ENCODE data around the gene CFAP46.
"Not testable (repeated sequence)": the region's sequence is repeated elsewhere in the genome, so short reads cannot be mapped to it uniquely, and the experiment has no call there.

Gene CFAP46

GRCh38 chr10:132796846-132797245 lies 145.5 kb downstream of the CFAP46 start:
- no peak overlapping the region for H3K4me3 ChIP-seq (ENCODE audit: low read depth, low read length)
- no peak for TF ChIP-seq CTCF (conservative IDR thresholded peaks at IDR 0.05; ENCODE audit: low read depth, low read length)
- DNase-seq (ENCODE audit: low read depth), result no peak

DNA sequence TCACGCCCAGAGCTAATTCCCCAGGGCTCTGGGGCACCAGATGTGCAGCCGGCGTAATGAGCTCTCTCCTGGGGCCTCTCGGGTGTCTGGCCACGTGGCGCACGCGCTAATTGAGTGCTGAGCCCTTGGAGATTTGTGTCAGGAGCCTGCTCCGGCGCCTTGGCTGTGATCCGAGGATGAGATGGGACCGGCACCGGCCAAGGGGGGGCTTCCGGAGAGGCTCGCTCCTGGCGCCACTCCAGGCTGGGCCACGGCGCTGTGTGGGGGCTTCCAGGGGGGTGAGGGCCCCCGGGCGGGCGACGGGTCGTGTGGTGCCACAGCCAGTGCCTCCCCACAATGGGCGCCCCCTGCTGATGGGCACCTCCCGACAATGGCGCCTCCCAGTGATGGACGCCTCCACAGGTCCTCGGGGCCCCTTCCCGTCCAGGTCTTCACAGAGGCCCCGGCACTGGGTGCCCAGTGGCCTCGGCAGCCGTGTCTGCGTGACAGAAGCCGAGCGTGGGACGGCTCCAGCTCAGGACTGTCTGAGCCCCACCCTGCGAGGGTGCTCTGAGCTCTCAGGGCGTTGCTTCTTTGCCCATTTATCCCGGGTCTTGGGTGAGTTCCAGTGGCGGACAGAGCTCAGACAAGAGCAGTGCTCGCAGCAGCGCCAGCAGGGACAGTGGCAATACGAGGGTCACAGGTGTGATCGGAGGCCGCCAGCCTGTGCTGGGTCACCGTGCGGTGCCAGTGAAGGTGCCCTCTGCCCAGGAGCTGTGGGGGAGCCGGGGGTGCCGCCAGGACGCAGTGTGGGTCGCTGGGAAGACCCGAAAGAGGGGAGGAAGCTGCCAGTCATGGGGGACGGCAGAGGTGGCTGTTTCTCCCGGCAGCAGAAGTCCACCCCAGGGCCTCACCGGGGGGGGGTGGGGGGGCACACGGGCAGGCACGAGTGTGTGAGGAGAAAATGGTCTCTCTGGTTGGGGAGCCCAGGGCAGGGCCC lies 148.2 kb downstream of the CFAP46 start:
- no peak for TF ChIP-seq CTCF (conservative IDR thresholded peaks at IDR 0.05; ENCODE audit: low read depth, low read length)
- H3K4me3 ChIP-seq (ENCODE audit: low read depth, low read length), result no peak overlapping the region
- no peak for DNase-seq (ENCODE audit: low read depth)

- no peak for TF ChIP-seq CTCF (conservative IDR thresholded peaks at IDR 0.05; ENCODE audit: low read depth, low read length)
- no peak overlapping the region for H3K4me3 ChIP-seq (ENCODE audit: low read depth, low read length)
- no peak for DNase-seq (ENCODE audit: low read depth)
Measured at GRCh38 chr10:132793213-132793612, 149.2 kb downstream of the CFAP46 start.

DNA sequence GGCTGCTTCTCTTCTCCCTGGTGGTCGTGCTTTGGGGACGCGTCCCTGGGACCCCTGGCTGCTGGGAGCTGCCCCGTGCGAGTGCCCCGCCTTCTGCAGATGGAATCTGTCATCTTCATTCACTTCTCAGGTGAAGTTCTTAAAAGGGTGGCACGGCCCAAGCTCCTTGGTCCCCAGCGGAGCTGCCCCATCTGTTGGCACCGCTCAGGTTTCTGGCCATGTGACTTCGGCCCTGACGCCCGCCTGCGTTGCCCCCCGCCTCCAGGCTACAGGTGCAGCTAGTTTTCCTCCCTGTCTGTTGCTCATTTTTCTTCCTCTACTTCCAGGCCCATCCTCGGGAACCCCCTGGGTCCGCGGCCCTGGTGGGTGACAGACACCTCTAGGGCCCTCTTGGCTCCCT lies 149.6 kb downstream of the CFAP46 start:
- H3K4me3 ChIP-seq (ENCODE audit: low read depth, low read length), result no peak overlapping the region
- TF ChIP-seq CTCF (conservative IDR thresholded peaks at IDR 0.05; ENCODE audit: low read depth, low read length), result no peak
- no peak for DNase-seq (ENCODE audit: low read depth)

DNA sequence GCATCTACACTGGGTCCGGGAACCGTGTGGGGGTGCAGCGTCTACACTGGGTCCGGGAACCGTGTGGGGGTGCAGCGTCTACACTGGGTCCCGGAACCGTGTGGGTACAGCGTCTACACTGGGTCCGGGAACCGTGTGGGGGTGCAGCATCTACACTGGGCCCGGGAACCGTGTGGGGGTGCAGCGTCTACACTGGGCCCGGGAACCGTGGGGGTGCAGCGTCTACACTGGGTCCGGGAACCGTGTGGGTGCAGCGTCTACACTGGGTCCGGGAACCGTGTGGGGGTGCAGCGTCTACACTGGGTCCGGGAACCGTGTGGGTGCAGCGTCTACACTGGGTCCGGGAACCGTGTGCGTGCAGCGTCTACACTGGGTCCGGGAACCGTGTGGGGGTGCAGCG lies 150.3 kb downstream of the CFAP46 start:
- not testable (repeated sequence) for DNase-seq (ENCODE audit: low read depth); H3K4me3 ChIP-seq (ENCODE audit: low read depth, low read length)

- H3K4me3 ChIP-seq (ENCODE audit: low read depth, low read length), result no peak overlapping the region
- DNase-seq (ENCODE audit: low read depth), result no peak
- TF ChIP-seq CTCF (conservative IDR thresholded peaks at IDR 0.05; ENCODE audit: low read depth, low read length), result no peak
Measured at GRCh38 chr10:132790934-132791829, 151.2 kb downstream of the CFAP46 start.

DNA sequence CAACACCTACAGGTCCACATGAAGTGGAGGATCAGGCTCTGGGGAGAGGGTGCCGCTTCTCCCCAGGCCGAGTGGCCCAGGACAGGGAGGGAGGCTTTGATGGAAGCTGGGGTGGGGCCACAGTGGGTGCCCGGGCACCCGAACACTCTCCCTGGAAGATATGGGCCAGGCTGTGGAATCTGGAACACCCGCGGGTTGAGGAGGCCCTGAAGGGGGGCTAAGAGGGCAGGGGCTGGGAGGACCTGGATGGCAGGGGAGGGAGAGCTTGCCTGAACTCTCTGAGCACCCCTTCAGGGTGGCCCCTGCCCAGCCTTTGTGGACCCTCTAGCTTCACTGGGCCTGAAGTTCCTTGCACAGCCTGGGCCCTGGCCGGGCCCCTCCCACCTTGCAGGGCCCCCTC lies 151.9 kb downstream of the CFAP46 start:
- H3K4me3 ChIP-seq (ENCODE audit: low read depth, low read length), result no peak overlapping the region
- TF ChIP-seq CTCF (conservative IDR thresholded peaks at IDR 0.05; ENCODE audit: low read depth, low read length), result no peak
- no peak for DNase-seq (ENCODE audit: low read depth)
